HG02973 (cell line): ENCODE data around the gene RPL38.
"Not testable (repeated sequence)": the region's sequence is repeated elsewhere in the genome, so short reads cannot be mapped to it uniquely, and the experiment has no call there.

ENCODE experiments used
- ATAC-seq: cut with Tn5 transposase; IDR thresholded peaks from one replicate; pipeline ENCODE4 v1.9.1; 2021; ENCODE audit warnings: moderate library complexity; ENCODE audit not compliant: unreplicated experiment

Gene RPL38

DNA sequence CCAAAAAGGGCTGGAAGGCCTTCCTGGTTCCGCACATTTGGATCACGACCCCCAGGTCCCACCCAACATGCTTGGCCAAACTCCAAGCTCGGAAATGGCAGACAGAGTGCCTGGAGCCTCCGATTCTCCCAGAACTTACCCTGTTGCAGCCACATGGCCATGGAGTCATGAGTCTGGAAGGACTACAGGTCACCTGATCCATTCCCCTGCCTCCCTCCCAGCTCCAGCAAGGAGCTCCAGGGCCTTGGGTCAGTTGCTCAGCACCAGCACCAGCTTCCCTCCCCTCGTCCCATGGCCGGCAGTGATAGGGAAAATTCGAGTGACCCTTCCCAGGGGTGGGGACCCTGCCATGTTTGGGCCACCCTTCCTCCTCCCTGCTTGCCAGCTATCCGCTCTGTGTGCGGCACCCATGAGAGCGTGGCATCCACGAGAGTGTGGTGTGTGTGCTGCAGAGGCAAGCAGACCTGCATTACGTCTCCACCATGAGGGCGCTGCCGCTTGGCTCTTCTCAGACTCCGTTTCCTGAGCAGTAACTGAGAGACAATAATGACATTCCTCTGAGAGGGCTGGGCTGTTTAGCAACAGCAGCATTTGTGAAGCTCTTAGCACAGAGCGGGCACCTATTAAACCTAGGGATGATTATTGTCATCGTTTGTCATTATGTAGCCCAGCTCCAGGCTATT, 21.3 kb upstream of the RPL38 start:
- ATAC-seq = no peak

DNA sequence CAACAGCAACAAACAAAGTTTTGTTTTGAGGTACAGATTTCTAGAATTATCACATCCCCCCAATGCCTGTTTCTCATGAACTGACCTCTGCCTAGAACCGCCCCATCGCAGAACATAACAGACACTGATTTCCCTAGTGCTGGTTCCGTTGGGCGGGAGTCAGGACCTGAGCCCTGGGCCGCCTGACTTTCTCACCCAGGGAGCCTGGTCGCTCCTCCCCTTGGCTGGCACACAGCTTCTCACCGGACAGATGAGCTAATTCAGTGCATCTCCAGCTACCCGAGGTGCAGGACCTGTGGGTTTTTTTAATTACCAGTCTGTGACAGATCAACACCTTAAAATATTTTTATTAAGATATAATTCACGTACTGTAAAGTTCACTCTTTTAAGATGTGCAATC, 20.1 kb upstream of the RPL38 start:
- no peak for ATAC-seq

- ATAC-seq = no peak
These were observed 17.8 kb upstream of the RPL38 start for GRCh38 chr17:74185571-74186185.

- no peak for ATAC-seq
These were observed 17.0 kb upstream of the RPL38 start for GRCh38 chr17:74186498-74186897.

- ATAC-seq = no peak
These were observed 15.7 kb upstream of the RPL38 start for GRCh38 chr17:74187761-74188160.

GRCh38 chr17:74188687-74189086, 14.8 kb upstream of the RPL38 start:
- not testable (repeated sequence) for ATAC-seq

- no peak for ATAC-seq
These were observed 13.3 kb upstream of the RPL38 start for GRCh38 chr17:74190154-74190553.

- no peak for ATAC-seq
These were observed 12.6 kb upstream of the RPL38 start for GRCh38 chr17:74190807-74191406.

DNA sequence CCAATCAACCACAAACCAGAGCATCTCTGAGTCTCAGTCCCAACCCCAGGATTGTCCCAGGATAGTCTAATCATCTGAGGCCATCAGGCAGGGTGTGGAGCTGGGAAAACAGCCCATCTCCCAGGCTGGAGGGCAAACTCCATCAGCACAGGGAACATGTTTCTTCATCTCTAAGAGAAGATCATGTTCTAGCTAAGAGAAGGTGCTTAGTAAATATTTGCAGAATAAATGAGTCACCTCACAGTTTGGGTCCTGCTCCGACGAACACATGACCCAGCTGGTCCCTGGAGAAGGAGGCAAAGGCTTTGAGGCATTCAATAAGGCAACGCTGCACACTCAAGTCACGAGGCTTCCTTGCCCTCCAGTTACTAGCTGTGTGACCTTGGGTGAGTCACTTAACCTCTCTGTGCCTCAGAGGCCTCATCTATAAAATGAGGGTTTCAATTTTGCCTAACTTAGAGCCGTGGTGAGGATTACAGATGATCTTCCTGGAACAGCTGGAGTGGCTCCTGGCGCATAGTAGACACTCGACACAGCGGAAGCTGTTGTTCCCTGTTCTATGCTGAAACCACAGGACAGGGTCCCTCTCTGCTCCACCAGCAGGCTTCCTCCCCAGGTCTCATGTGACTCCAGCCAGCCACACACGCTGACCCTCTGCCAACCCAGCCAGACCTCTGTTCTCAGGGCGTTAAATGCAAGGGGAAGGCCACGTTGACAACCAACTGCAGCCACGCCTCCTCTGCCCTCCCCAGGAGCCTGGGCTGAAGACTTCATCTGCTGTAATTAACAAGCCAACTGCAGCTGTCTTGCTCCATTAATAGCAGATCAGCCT, 10.3 kb upstream of the RPL38 start:
- ATAC-seq = no peak

GRCh38 chr17:74194682-74195081, 8.8 kb upstream of the RPL38 start:
- ATAC-seq = no peak

DNA sequence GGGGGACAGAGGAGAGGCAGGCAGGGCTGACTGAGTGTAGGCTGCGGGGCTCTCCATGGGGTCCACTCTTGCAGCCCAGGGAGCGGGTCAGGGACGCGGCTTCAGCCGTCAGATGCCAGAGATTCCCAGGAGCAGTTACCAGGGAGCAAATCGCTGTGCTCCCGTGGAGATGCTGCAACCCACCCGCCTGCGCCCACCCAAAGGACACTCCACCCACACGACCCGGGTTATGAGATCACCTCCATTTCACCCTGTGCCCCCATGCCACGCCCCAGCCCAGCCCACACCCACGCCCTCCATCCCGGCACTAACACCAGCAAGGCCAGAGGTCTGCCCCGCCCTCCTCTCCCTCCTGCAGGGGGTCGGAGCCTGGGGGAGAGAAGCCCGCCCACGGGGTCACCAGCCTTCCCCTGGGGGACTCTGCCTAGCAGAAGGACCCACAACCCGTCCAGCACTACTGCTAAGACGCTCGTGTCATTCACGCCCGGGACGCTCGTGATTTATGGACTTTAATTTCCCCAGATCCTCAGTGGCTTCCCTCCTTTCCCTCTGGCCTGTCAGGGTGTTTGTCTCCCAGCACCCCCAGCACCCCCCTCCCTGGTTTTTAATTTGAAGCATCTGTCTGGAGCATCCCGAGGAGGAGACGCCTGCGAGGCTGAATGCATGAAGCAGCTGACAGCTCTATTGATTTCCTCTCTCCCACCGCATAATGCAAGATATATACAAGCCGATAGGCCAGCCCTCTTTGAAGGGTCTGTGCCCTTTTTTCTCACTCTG, 6.7 kb upstream of the RPL38 start:
- ATAC-seq = no peak

- ATAC-seq = no peak
These were observed 5.7 kb upstream of the RPL38 start for GRCh38 chr17:74197801-74198200.

- ATAC-seq = no peak
These were observed 4.8 kb upstream of the RPL38 start for GRCh38 chr17:74198694-74199093.

DNA sequence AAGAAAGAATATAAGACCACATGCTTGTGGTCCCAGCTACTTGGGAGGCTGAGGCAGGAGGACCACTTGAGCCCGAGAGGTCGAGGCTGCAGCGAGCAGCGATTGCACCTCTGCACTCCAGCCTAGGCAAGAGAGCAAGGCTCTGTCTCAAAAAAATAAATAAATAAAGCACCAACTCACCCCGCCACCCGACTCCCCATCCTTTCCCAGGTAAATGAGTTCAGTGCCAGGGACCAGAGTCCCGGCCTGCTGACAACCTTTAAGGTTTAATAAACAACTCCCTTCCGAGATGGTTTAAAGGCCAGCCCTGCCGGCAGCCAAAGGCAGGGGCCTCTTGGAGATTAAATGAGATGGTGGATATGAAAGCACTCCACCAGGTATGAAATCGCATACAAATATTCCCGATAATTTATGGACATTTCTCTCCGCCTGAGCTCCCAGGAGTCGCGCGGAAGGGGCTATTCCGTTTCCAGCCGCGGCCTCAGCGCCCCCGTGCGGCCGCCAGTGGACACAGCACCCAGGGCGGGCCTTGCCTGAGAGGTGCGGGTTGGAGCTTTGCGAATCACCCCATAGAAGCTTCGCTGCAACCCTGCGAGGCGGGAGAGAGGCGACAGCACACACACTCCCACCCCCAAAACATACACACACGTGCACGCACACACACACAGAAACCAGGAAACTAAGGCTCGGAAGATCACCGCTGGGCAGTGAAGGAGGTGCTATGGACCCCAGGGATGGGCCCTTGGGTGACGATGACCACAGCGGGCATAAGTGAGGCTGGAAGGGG, 4.0 kb upstream of the RPL38 start:
- ATAC-seq = no peak

DNA sequence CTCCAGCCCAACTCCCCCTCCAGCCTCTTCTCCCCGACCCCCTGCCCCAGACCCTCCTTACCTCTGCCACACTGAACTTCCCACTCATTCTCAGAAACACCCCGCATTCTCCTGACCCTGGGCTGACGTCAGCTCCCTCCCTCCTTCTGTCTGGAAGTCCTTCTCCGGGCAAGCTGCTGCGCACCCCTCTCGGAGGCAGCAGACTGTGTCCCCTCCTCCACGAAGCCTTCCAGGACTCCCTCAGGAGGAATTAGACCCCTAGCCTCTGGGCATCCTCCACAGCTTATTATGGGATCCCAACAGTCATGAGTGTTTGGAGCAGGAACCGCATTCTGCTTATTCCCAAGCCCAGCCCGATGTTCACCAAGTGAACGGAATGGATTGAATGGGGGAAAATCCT, 3.4 kb upstream of the RPL38 start:
- no peak for ATAC-seq

DNA sequence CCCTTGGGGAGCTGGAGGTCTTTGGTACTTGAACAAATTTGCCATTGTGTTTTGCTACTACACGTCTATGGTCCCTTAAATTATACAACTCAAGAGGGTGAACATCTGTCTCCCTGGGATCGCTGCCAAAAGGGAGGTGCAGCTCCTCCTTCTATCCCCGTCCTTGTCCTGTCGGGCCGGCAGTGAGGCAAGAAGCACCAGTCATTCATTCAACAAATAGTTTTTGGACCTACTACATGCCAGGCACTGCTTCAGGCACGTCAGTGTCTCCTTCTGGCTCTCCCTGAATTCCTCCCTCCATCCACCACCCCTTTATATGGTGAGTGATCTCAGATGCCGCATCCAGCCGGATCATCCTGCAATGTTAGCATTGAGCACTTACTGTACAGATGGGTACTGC, 2.2 kb upstream of the RPL38 start:
- no peak for ATAC-seq

DNA sequence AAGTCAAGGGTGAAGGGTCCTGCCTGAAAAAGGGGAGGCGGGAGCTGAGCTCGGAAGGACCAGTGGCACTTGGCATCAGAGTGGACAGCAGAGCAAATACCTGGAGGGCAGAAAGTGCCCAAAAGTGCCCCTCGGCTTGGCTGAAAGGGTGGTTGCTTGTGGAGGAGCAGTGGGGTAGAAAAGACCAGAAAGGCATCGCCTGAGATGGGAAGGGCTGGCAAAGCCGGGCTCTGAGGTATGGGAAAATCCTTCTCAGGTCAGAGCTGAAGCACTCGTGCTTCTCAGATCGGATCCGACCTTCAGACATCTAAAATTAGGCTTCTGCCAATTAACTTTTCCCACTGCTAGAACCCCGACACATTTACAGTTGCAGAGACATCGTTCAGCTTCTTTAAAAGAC, 1.5 kb upstream of the RPL38 start:
- ATAC-seq = no peak

DNA sequence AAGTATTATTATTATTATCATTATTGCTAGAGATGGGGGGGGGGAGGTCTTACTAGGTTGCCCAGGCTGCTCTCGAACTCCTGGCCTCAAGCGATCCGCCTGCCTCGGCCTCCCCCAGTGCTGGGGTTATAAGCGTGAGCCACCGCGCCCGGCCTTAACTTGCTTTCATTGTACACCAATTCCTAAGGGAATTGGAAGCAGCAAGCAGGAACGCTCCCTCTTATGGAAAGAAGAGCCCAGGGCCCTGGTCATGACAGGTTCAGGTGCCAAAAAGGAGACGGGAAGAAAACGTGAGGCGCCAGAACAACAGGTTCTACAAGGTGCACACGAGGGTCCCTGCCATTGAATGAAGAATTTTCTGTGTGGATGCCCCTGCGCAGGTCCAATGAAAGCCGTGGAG, 540 bp upstream of the RPL38 start:
- no peak for ATAC-seq

GRCh38 chr17:74204474-74204873, 996 bp downstream of the RPL38 start:
- no peak for ATAC-seq

- no peak for ATAC-seq
These were observed 1.8 kb downstream of the RPL38 start for GRCh38 chr17:74205274-74205673.
